Ammon's horn (tissue), 1 donor: ENCODE data around the gene ITPR3.
A peak's percentile ranks its signal among the peaks of the same experiment; 100 is the strongest.

Experiments used
- DNase-seq: peaks from one replicate; pipeline ENCODE4 v3.0.0-alpha.2; 2016; ENCODE audit warnings: low spot score

The ITPR3 gene

DNA sequence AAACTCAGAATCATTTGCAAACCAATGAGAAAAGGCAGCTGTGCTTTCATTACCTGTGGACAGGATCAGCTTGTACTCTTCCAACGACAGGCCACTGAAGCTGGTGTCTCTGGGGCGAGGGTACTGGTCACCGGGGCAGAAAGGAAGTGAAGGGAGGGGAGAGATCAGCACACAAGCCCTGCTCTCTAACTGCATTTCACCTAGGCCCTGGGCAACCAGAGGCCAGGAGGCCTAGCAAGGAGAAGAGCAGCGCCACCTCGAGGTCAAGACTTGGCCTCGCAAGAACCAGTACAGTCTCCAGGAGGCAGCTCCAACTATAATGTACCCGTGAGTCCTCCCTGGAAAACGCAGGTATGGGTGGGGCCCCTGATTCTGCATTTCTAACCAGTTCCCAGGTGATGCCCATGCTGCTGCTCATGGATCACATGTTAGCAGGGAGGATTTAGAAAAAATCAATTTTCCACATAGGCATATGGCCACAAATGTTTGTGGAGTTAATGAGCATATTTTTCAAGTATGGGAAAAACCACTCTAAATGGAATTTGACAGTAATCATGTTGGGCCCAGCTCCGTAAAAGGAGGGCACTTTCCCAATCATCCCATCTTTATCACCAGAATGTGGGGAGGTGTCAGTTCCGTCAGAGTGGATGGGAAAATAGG is 79.4 kb downstream of the ITPR3 start:
- DNase-seq = peak; percentile 63

DNA sequence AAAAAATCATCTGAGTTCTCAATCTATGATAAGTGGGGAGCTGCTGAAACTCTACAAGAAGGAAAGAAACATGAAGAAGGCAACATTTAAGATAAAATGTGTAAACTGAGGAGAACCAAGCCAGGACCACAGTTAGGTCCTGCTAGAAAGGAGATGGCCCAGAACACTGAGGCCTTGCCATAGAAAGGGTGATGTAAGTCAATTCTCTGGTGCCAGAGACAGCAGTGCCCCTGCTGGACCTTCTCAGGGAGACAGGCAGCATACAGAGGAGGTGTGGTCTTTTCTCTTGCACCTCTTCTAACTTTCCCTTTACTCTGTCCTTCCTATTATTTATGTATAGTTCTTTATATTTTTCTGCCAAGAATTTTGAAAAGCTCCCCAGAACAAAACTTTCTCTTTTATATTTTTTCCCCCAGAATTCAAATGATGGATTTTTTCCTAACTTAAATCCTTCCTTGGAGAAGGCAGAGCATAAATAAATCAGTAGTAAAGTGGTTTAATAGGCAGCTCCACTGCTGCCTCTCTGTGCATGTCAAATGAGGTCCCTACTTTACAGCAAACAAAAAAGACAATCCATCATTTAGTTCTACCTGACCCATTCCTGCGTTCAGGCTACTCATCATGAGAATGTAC is 81.3 kb downstream of the ITPR3 start:
- peak; percentile 43 for DNase-seq

GRCh38 chr6:33704215-33705066 is 83.3 kb downstream of the ITPR3 start:
- DNase-seq = no peak

- DNase-seq = no peak
Observed at GRCh38 chr6:33705268-33705885, 84.3 kb downstream of the ITPR3 start.

DNA sequence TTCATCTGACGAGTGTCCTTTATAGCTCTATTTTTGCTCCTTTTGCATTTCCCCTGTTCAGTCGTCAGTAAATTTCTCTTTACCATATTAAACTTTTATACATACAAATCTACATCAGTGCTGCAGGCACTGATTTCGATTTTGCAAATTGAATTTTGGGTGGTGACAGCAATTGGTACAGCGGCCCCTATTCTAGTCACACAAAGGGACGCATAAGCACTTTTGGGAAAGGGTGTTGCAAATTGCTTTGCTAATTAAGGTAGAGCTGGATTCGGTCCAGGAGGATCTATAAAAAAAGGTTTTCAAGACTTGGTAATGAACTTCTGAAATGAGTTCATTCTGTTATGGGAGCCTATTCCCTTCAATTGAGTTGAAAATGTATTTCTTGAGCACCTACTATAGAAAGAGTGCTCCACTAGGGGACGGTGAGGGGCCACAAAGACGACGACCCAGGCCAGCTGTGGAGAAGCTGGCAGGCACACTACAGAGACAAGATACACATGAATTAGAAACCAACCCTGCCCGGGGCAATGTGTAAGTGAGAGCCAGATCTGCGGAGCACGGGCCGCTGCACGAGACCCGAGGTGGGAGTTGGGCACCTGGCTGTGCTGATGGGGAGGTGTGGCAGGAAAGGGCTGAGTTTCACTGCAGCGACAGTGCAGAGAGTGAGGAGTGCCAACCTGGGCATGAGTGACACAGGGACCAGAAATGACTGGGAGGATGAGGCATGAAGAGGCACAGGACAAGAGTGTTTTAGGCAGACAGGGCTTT is 85.0 kb downstream of the ITPR3 start:
- DNase-seq = no peak

DNA sequence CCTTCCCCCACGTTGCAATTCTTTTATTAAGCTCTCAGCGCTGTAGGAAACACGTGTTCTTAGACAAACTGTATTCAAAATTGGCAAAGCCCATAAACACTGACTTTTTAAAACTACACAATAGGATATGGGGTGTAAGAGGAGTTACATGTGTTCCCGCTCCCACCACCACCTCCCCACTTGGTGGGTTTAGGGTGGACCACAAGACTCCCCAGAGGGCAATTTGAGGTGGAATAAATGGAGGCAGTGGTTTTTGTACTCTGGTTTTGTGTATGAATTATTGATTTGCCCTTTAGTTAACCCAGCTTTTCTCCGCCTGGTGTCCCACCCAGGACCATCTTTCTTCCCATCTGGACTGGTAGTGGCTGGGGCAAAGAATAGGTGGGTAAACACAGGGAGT is 86.6 kb downstream of the ITPR3 start:
- DNase-seq = no peak

DNA sequence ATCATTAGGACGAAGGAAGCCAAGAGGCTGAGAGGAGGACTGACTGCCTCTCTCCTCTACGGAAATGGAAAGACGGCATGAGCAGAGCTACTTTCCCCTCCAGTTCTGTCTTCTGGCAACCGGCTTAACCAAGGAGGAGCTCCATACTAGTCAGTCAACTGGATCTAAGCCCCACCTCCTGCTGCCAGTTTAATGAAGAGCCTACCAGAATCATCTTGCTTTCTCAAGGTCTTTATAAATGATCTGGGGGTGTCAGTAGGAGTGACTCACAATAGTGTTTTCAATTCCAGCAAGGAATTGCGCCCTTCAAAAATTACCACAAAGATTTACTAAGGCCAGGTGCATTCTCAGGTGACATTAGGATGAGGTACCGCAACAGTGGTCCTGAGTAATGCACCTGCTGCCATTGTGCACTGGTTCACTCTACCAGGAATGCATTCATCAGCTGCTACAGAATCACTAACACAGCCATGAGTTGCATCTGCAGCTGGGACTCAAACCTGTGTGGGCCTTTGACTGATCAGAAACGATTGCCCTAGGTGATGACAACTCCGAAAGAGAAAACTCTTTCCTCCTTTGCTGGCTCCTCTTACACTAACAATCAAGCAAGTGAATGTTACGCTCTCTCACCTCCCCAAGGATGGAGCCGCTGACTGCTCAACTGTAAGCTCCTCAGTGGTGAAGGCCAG is 87.5 kb downstream of the ITPR3 start:
- no peak for DNase-seq

DNA sequence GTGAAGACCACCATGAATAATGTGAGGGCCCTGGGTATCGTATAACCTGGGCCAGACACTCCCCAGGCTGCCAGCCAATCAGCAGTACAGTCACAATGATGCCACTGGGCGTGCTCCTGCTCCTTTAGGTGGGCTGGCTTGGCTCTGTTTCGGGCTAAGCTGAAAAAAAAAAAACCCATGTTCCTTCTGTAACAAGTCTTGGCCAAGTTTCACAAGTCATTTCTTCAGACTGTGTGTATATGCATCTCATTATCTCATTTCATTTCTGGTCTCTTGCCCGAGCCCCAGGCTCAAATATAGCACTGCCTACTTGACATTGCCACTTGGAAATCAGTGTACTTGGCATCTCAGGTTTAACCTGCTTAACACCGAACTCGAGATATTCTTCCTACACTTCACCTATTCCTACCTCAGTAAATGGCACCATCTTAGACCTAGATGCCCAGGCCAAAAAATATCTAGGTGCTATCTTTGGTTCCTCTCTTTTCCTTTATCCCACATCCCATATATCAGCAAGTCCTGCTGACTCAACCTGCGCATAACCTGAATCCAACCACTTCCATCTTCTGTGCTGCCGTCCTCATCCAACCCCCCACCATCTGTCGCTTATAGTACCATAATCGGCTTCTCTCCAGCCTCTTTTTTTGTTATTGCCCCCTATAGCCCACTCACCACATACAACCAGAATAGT is 88.6 kb downstream of the ITPR3 start:
- DNase-seq = no peak

DNA sequence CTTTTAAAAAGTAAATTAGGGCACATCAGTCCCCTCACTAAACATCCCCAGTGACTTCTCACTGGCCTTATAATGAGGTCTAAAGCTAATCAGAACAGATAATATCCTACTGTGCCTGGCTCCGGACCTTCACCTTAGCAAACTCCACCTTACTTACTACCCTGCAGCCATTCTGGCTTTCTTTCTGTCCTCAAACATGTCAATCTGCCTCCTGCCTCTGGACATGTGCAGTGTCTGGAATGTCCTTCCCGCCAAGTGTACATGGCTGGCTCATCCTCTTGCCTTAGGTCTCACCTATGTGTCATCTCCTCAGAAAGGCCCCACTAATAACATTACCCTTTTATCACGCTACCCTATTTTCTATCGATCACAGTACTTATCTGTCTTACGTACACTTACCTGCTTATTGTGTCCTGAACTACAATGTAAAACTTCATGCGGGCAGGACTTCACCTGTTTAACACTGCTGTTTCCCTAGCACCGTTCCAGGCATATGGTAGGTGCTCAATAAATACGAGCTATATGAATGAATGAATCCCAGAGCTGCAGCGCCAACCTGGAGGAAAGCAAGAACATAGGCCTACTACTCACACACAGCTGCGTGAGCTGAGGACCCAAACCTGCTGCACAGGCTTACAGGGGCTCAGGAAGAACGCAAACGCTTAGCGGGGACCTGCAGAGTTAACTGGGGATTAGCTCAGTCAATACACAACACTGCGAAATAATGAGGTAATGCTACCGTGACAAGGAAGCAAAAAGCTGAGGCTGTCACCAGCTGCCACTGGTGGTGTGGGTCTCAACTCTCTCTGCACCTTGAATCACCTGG is 89.4 kb downstream of the ITPR3 start:
- no peak for DNase-seq

DNA sequence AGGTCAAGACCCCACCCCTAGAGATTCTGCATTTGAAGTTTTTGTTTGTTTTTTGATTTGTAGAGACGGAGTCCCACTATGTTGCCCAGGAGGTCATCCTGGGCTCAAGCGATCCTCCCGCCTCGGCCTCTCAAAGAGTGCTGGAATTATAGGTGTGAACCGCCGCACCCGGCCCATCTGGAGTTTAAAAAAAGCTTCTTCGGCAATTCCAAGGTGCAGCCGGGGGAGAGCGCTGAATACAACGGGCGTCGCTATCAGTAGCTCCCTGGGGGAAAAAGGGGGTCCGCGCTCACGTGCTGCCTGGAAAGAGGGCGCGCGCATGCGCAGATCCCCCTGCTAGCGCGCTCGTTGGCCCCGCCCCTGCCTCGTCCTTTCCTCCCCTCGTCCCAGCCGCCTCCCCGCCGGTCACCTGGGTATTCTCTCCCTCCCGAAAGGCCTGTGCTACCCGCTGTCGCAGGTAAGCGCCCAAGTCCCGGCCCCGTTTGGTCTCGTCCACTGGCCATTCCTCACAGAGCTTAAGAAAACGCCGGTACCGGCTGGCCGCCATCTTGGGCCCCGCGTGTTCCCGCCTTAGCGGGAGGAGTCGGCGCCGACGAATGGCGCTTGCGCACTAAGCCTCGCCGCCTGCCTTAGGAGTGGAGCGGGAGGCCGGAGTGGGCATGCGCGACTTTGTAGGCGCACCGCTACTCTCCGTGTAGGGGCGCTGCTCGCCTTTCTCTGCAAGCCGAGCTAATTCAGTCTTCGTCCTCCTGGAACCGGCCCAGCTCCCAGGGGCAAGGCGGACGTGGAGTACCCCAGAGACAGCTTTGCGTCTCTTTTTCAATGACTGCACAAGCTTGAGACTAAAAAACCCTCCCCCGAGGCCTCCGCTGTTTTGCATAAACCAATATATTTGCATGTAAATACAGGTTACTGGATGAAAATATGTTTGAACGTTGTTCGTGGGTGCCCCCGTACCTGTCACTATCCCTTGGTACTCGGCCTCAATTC is 90.3 kb downstream of the ITPR3 start, which contains the start of gene UQCC2:
TSS of gene UQCC2 (minus strand) at position 561 of the 990 bp plus-strand sequence. CDS start at position 547, 14 bp downstream.
- peak; percentile 97 for DNase-seq

- DNase-seq = no peak
Observed at GRCh38 chr6:33712914-33713313, 91.8 kb downstream of the ITPR3 start.

GRCh38 chr6:33713786-33714185 is 92.7 kb downstream of the ITPR3 start:
- no peak for DNase-seq

- DNase-seq = no peak
Observed at GRCh38 chr6:33714385-33715040, 93.4 kb downstream of the ITPR3 start.

GRCh38 chr6:33716379-33716778 is 95.3 kb downstream of the ITPR3 start:
- DNase-seq = no peak

- DNase-seq = no peak
Observed at GRCh38 chr6:33716890-33717632, 95.9 kb downstream of the ITPR3 start.

GRCh38 chr6:33717934-33718455 is 96.9 kb downstream of the ITPR3 start:
- DNase-seq = no peak

- DNase-seq = no peak
Observed at GRCh38 chr6:33718713-33719112, 97.6 kb downstream of the ITPR3 start.
